Measurements from ENCODE around the gene HTRA3.

The HTRA3 gene

GRCh38 chr4:8247047-8247930 lies 22.3 kb upstream of the HTRA3 start:
- TF ChIP-seq, protein P1, sequence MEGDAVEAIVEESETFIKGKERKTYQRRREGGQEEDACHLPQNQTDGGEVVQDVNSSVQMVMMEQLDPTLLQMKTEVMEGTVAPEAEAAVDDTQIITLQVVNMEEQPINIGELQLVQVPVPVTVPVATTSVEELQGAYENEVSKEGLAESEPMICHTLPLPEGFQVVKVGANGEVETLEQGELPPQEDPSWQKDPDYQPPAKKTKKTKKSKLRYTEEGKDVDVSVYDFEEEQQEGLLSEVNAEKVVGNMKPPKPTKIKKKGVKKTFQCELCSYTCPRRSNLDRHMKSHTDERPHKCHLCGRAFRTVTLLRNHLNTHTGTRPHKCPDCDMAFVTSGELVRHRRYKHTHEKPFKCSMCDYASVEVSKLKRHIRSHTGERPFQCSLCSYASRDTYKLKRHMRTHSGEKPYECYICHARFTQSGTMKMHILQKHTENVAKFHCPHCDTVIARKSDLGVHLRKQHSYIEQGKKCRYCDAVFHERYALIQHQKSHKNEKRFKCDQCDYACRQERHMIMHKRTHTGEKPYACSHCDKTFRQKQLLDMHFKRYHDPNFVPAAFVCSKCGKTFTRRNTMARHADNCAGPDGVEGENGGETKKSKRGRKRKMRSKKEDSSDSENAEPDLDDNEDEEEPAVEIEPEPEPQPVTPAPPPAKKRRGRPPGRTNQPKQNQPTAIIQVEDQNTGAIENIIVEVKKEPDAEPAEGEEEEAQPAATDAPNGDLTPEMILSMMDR (IDR thresholded peaks at IDR 0.05; ENCODE audit: low read depth, low read length, missing control alignments) = no peak

DNA sequence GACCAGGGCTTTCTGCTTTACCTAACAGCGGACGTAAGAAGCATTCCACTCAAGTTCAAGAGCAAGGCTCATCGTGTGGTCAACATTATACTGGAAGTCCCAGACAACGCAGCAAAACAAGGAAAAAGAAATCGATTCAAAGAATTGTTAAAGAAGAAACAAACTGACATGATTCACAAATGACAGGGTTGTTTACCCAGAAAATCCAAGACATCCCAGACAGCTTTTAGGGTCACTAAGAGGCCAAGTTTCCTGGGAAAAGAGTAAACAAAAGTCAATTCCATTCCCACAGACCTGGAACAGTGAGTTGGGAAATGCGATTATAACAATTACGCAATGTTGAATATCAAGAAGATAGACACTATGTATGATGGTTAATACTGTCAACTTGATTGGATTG lies 21.5 kb upstream of the HTRA3 start:
- TF ChIP-seq, protein P1 (IDR thresholded peaks at IDR 0.05; ENCODE audit: low read depth, low read length, missing control alignments) = no peak
- no peak for DNase-seq (ENCODE audit: extremely low read depth, low read depth)
- no peak overlapping the region for H3K4me3 ChIP-seq (replicated peaks; ENCODE audit: low read depth, low read length)

More at GRCh38 chr4:8247047-8247930, 22.3 kb upstream of the HTRA3 start:
- no peak overlapping the region for H3K4me3 ChIP-seq (replicated peaks; ENCODE audit: low read depth, low read length)
- DNase-seq (ENCODE audit: extremely low read depth, low read depth) = no peak

DNA sequence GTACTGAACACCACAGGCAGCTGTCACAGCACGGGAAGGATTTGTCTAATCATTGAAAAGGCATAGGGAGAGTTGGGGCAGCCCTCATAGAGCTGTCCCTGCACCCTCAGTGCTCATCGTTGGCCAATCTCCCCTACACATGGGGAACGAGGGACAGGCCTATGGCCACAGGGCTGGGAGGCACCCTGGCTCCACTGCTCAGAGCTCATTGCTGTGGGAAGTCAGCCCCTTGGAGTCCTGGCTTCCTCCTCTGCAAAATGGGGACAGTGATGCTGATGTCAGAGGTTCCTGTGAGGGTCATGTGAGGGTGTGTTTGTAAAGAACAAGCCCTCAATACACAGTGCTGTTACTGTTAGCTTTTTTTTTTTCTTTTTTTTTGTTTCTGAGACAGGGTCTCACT lies 19.3 kb upstream of the HTRA3 start:
- H3K4me3 ChIP-seq (replicated peaks; ENCODE audit: low read depth, low read length) = no peak overlapping the region
- DNase-seq (ENCODE audit: extremely low read depth, low read depth) = no peak
- TF ChIP-seq, protein P1 (IDR thresholded peaks at IDR 0.05; ENCODE audit: low read depth, low read length, missing control alignments) = no peak

DNA sequence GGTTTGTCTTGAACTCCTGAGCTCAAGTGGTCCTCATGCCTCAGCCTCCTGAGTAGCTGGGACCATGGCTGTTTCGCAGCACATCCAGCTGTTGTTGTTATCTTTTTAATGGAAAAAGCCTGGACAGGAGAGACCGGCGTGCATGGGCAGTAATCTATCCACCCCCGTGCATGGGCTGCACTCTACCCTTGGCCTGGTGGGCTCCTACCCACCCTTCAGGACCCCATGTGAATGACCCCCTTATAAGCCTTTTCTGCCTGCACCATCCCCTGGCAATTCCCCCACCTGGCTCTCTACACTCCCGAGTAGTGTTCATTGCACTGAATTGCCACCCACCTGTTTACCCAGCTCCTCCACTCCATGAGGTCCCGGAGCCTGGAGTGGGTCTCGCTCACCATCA lies 18.9 kb upstream of the HTRA3 start:
- TF ChIP-seq, protein P1 (IDR thresholded peaks at IDR 0.05; ENCODE audit: low read depth, low read length, missing control alignments) = no peak
- DNase-seq (ENCODE audit: extremely low read depth, low read depth) = no peak
- no peak overlapping the region for H3K4me3 ChIP-seq (replicated peaks; ENCODE audit: low read depth, low read length)

GRCh38 chr4:8251110-8251883 lies 18.3 kb upstream of the HTRA3 start:
- no peak for DNase-seq (ENCODE audit: extremely low read depth, low read depth)
- TF ChIP-seq, protein P1 (IDR thresholded peaks at IDR 0.05; ENCODE audit: low read depth, low read length, missing control alignments) = no peak

GRCh38 chr4:8252301-8253173 lies 17.0 kb upstream of the HTRA3 start:
- TF ChIP-seq, protein P1 (IDR thresholded peaks at IDR 0.05; ENCODE audit: low read depth, low read length, missing control alignments) = no peak
- H3K4me3 ChIP-seq (replicated peaks; ENCODE audit: low read depth, low read length) = no peak overlapping the region
- no peak for DNase-seq (ENCODE audit: extremely low read depth, low read depth)

More at GRCh38 chr4:8251110-8251883, 18.3 kb upstream of the HTRA3 start:
- H3K4me3 ChIP-seq (replicated peaks; ENCODE audit: low read depth, low read length) = no peak overlapping the region

Data from HFF-Myc (cell line).